ENCODE results near the gene MEF2B.
"Not testable (repeated sequence)": the region's sequence is repeated elsewhere in the genome, so short reads cannot be mapped to it uniquely, and the experiment has no call there.

DNA sequence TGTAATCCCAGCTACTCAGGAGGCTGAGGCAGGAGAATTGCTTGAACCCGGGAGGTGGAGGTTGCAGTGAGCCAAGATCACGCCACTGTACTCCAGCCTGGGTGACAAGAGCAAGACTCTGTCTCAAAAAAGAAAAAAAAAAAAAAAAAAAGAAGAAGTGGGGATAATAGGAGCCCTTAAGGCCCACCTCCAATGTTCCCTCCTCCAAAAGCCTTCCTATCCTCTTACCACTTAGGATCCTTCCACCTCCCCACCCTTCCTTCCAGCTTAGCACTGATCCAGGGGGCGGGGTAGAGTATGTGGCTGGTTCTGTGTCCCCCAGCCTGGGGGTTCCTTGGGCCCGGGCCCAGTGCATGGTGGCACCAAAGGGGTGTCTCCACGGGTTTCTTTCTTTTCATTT lies 3.2 kb upstream of the MEF2B start:
- TF ChIP-seq, protein P1, sequence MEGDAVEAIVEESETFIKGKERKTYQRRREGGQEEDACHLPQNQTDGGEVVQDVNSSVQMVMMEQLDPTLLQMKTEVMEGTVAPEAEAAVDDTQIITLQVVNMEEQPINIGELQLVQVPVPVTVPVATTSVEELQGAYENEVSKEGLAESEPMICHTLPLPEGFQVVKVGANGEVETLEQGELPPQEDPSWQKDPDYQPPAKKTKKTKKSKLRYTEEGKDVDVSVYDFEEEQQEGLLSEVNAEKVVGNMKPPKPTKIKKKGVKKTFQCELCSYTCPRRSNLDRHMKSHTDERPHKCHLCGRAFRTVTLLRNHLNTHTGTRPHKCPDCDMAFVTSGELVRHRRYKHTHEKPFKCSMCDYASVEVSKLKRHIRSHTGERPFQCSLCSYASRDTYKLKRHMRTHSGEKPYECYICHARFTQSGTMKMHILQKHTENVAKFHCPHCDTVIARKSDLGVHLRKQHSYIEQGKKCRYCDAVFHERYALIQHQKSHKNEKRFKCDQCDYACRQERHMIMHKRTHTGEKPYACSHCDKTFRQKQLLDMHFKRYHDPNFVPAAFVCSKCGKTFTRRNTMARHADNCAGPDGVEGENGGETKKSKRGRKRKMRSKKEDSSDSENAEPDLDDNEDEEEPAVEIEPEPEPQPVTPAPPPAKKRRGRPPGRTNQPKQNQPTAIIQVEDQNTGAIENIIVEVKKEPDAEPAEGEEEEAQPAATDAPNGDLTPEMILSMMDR (IDR thresholded peaks at IDR 0.05; ENCODE audit: poor library complexity, severe bottlenecking), result not testable (repeated sequence)
- TF ChIP-seq, protein P2, sequence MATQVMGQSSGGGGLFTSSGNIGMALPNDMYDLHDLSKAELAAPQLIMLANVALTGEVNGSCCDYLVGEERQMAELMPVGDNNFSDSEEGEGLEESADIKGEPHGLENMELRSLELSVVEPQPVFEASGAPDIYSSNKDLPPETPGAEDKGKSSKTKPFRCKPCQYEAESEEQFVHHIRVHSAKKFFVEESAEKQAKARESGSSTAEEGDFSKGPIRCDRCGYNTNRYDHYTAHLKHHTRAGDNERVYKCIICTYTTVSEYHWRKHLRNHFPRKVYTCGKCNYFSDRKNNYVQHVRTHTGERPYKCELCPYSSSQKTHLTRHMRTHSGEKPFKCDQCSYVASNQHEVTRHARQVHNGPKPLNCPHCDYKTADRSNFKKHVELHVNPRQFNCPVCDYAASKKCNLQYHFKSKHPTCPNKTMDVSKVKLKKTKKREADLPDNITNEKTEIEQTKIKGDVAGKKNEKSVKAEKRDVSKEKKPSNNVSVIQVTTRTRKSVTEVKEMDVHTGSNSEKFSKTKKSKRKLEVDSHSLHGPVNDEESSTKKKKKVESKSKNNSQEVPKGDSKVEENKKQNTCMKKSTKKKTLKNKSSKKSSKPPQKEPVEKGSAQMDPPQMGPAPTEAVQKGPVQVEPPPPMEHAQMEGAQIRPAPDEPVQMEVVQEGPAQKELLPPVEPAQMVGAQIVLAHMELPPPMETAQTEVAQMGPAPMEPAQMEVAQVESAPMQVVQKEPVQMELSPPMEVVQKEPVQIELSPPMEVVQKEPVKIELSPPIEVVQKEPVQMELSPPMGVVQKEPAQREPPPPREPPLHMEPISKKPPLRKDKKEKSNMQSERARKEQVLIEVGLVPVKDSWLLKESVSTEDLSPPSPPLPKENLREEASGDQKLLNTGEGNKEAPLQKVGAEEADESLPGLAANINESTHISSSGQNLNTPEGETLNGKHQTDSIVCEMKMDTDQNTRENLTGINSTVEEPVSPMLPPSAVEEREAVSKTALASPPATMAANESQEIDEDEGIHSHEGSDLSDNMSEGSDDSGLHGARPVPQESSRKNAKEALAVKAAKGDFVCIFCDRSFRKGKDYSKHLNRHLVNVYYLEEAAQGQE (IDR thresholded peaks at IDR 0.05; ENCODE audit: borderline replicate concordance), result not testable (repeated sequence)
- not testable (repeated sequence) for TF ChIP-seq EZH2 (IDR thresholded peaks at IDR 0.05; ENCODE audit: borderline replicate concordance, insufficient read depth, low read length, poor library complexity, severe bottlenecking); RAD21 (conservative IDR thresholded peaks at IDR 0.05); POLR2AphosphoS5 (IDR thresholded peaks at IDR 0.05); TAF1 (IDR thresholded peaks at IDR 0.05; ENCODE audit: low read depth)
